Activated CD8-positive, alpha-beta T cell treated with anti-CD3 and anti-CD28 coated beads for 36 hours (primary cell): ENCODE results near the gene MAJIN. TPM values are rescaled to one million over a fixed set of nuclear protein-coding genes. Genes with fewer than 3 reads are reported as not detected.

ENCODE experiments used
- ATAC-seq: fragments of 200-7000 bp; cut with Tn5 transposase; one replicate; pipeline ENCODE4 v1.10.0; 2021; ENCODE audit warnings: mild to moderate bottlenecking, moderate library complexity
- CTCF ChIA-PET: fragments of 350-600 bp; sonication (Branson Sonifier 250); formaldehyde crosslinking; loops from one replicate; lab custom pipeline; 2021; ENCODE audit warnings: antibody characterized with exemption; lab: Charles Lee
- POLR2A ChIA-PET: fragments of 350-600 bp; sonication (Branson Sonifier 250); formaldehyde crosslinking; loops from one replicate; lab custom pipeline; 2021; ENCODE audit warnings: antibody characterized with exemption; lab: Charles Lee
- DNase-seq: peaks from one replicate; pipeline ENCODE4 v3.0.0-alpha.2; 2020
- H3K27ac Mint-ChIP-seq: one replicate; pipeline ENCODE4 v1.8.0; 2021; ENCODE audit warnings: mild to moderate bottlenecking, mixed read lengths
- H3K27me3 Mint-ChIP-seq: one replicate; pipeline ENCODE4 v1.8.0; 2021; ENCODE audit warnings: mixed read lengths
- H3K36me3 Mint-ChIP-seq: one replicate; pipeline ENCODE4 v1.8.0; 2021; ENCODE audit warnings: low read depth, mixed read lengths
- H3K4me1 Mint-ChIP-seq: one replicate; pipeline ENCODE4 v1.8.0; 2021; ENCODE audit warnings: low read depth, mixed read lengths
- H3K4me3 Mint-ChIP-seq: one replicate; pipeline ENCODE4 v1.8.0; 2021; ENCODE audit warnings: mild to moderate bottlenecking, moderate library complexity, mixed read lengths
- H3K9me3 Mint-ChIP-seq: one replicate; pipeline ENCODE4 v1.8.0; 2021; ENCODE audit warnings: mixed read lengths
- CTCF ChIP-seq: fragments of 200-600 bp; IDR thresholded peaks from one replicate; pipeline ENCODE4 v1.8.0; 2022; ENCODE audit warnings: antibody characterized with exemption, mild to moderate bottlenecking
- intact Hi-C: fragments of 100-400 bp; cut with micrococcal nuclease; formaldehyde crosslinking; loops from one replicate; pipeline ENCODE4 v1.10.0; 2022
- total RNA-seq, 2 experiments: library from RNA; stranded (reverse); gene quantifications; one replicate each; pipeline ENCODE4 v1.2.3, GENCODE V29; 2021

The MAJIN gene
- total RNA-seq, 2 experiments from 2014 or later, result not detected

- CTCF ChIA-PET, result no interaction called here
- intact Hi-C loops, result no loop called here
- Mint-ChIP-seq H3K9me3 (no peaks in the 10 kb centered on the region), H3K4me1 (no peaks in the 10 kb centered on the region), H3K27ac (no peak overlapping the region), H3K36me3 (no peaks in the 10 kb centered on the region), H3K4me3 (no peak overlapping the region), H3K27me3 (peaks cover 5% of the 10 kb centered on the region)
- POLR2A ChIA-PET, result no interaction called here
- no peak for TF ChIP-seq CTCF
- DNase-seq (no peak), ATAC-seq (no peak)
These were observed 12.4 kb downstream of the MAJIN start for GRCh38 chr11:64959498-64959897.

- no peak for TF ChIP-seq CTCF
- Mint-ChIP-seq H3K9me3 (no peaks in the 10 kb centered on the region), H3K4me3 (no peak overlapping the region), H3K27me3 (peaks cover 7% of the 10 kb centered on the region), H3K36me3 (no peaks in the 10 kb centered on the region), H3K4me1 (no peaks in the 10 kb centered on the region), H3K27ac (no peak overlapping the region)
- CTCF ChIA-PET, result interaction anchor here (1.0 to 1.5 kb wide), 5 partner anchors 11 to 110 kb away, joined by 3 to 4 read pairs (median 3); no protein-coding TSS in a partner anchor
- POLR2A ChIA-PET, result no interaction called here
- no peak for DNase-seq
- intact Hi-C loops, result no loop called here
- no peak for ATAC-seq
These were observed 17.7 kb downstream of the MAJIN start for GRCh38 chr11:64954201-64954600.

DNA sequence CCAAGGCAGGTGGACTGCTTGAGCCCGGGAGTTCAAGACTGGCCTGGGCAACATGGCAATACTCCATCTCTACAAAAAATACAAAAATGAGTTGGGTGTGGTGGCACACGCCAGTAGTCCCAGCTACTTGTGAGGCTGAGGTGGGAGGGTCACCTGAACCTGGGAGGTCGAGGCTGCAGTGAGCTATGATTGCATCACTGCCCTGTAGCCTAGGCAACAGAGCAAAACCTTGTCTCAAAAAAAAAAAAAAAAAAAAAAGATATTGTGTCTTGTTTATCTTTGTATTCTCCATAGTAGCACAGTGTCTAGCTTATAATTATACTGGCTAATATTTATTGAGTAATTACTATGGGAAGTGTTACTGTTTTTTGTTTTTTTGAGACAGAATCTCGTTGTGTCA lies 20.4 kb downstream of the MAJIN start:
- peaks cover 7% of the 10 kb centered on the region for H3K27me3 Mint-ChIP-seq
- ChIA-PET POLR2A (interaction anchor here (0.6 kb wide), 1 partner anchor 59 kb away, joined by 4 read pairs; no protein-coding TSS in a partner anchor), CTCF (no interaction called here)
- no peaks in the 10 kb centered on the region for H3K9me3 Mint-ChIP-seq
- no peak overlapping the region for H3K4me3 Mint-ChIP-seq
- H3K36me3 Mint-ChIP-seq, result no peaks in the 10 kb centered on the region
- ATAC-seq (no peak), DNase-seq (no peak)
- TF ChIP-seq CTCF, result no peak
- intact Hi-C loops, result no loop called here
- no peaks in the 10 kb centered on the region for H3K4me1 Mint-ChIP-seq
- H3K27ac Mint-ChIP-seq, result no peak overlapping the region

DNA sequence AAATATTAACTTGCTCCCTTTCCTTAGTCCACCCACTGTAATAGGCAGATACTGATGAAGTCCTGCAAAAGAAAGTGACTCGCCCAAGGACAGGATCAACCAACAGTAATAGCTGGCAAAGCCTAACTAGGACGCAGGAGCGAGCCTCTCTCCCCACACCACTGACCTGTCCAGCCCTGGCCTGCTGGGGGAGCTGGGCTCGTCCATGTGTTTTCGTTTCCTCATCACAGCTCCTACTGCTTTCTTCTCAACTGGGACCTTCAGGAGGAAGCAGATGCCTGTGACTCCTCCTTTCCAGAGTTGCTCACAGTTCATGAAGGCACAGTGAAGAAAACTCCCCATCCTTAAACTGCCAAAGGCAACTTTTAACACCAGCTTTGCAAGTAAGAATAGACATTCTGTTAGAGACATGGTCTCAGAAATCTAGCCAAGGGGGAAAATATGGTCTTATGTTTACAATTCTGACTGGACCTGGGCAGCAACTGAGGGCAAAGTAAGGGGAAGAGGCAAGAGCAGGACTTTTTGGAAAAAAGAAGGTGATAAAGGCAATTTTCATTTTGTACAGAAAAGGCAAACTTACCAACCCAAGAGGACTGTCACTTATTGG lies 24.6 kb downstream of the MAJIN start:
- no peaks in the 10 kb centered on the region for H3K36me3 Mint-ChIP-seq
- ATAC-seq (no peak), DNase-seq (no peak)
- H3K9me3 Mint-ChIP-seq, result no peaks in the 10 kb centered on the region
- TF ChIP-seq CTCF, result no peak
- CTCF ChIA-PET, result interaction anchor here (1.2 kb wide), 1 partner anchor 66 kb away, joined by 3 read pairs; no protein-coding TSS in a partner anchor
- H3K27ac Mint-ChIP-seq, result no peak overlapping the region
- no peak overlapping the region for H3K4me3 Mint-ChIP-seq
- no peaks in the 10 kb centered on the region for H3K4me1 Mint-ChIP-seq
- intact Hi-C loops, result no loop called here
- H3K27me3 Mint-ChIP-seq, result peaks cover 4% of the 10 kb centered on the region
- POLR2A ChIA-PET, result no interaction called here

DNA sequence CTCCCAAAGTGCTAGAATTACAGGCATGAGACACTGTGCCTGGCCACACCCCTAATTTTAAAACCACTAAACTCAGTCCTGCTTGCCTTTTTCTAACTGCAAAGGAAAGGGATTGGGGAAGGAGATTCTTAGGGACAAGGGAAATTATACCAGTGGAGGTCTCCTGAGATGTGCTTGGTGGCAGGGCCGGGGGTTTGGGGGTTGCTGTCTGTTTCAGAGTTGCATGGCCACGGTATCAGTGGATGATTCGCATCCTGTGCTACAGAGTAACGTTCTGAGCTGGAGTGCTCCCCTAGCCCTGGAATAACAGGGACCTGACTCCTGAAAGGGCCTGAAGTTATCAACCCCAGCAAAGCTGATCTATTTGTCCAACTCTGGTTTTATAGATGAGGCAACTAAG lies 35.4 kb downstream of the MAJIN start:
- no peak for TF ChIP-seq CTCF
- Mint-ChIP-seq H3K4me1 (no peaks in the 10 kb centered on the region), H3K36me3 (no peaks in the 10 kb centered on the region), H3K4me3 (no peak overlapping the region), H3K27me3 (peaks cover 4% of the 10 kb centered on the region), H3K27ac (no peak overlapping the region), H3K9me3 (no peaks in the 10 kb centered on the region)
- no peak for ATAC-seq
- POLR2A ChIA-PET, result no interaction called here
- no peak for DNase-seq
- CTCF ChIA-PET, result interaction anchor here (0.9 to 1.0 kb wide), 3 partner anchors 8 to 269 kb away, joined by 3 read pairs; no protein-coding TSS in a partner anchor
- intact Hi-C loops, result no loop called here
